GM12878 (cell line): Measurements from ENCODE around the gene DENND1B. TPM values are rescaled to one million over a fixed set of nuclear protein-coding genes. Genes with fewer than 3 reads are reported as not detected.

Experiments
- ATAC-seq: fragments of 200-7000 bp; cut with Tn5 transposase; 3 replicates; pipeline ENCODE4 v1.9.1; 2020; ENCODE audit warnings: mild to moderate bottlenecking, moderate library complexity
- BruUV-seq: library from RNA; stranded (reverse); fragments of 400-500 nt; replicated peaks from 2 replicates; lab custom pipeline; 2021; lab: Mats Ljungman, UMichigan
- CTCF ChIA-PET: fragments of 300-600 bp; sonication (Branson Sonifier 250); formaldehyde crosslinking; extraction: SDS; loops from one replicate; lab custom pipeline; 2021; ENCODE audit warnings: inconsistent platforms; lab: Yijun Ruan, JAX
- POLR2A ChIA-PET: fragments of 350-600 bp; formaldehyde crosslinking; extraction: SDS; loops from one replicate; lab custom pipeline; 2021; ENCODE audit warnings: inconsistent platforms; lab: Charles Lee
- RAD21 ChIA-PET: fragments of 300-600 bp; sonication (Branson Sonifier 250); formaldehyde crosslinking; loops from one replicate; lab custom pipeline; 2023; ENCODE audit warnings: antibody characterized with exemption; ENCODE audit not compliant: unreplicated experiment; lab: Charles Lee
- SMC1A ChIA-PET: fragments of 300-600 bp; sonication (Branson Sonifier 250); formaldehyde crosslinking; loops from one replicate; lab custom pipeline; 2023; ENCODE audit not compliant: unreplicated experiment, uncharacterized antibody; lab: Charles Lee
- DNase-seq: peaks from one replicate; pipeline ENCODE4 v3.0.0-alpha.2; 2011; ENCODE audit warnings: low read depth, low spot score
- FAIRE-seq: peaks from 3 replicates; lab custom pipeline; 2011; peaks lifted over from hg19 to GRCh38; lab: Jason Lieb, UNC
- H2AFZ ChIP-seq: 2 replicates; pipeline ENCODE4 v1.6.0; 2011; ENCODE audit warnings: low read depth, low read length, control low read depth; ENCODE audit not compliant: control insufficient read depth
- H3K27ac ChIP-seq: 2 replicates; pipeline ENCODE4 v1.5.1; 2011; ENCODE audit warnings: control low read depth; ENCODE audit not compliant: control insufficient read depth, insufficient read depth
- H3K27me3 ChIP-seq, 2 experiments: replicated peaks in 1 of 2; 2 replicates each; pipeline versions ENCODE4 v1.6.0 to v1.6.1; 2011; ENCODE audit warnings: low read length in 1 of 2; ENCODE audit not compliant: control insufficient read depth in 2 of 2, insufficient read depth in 2 of 2
- H3K36me3 ChIP-seq, 2 experiments: 2 replicates each; pipeline ENCODE4 v1.5.1; 2011; ENCODE audit warnings: low read length in 1 of 2; ENCODE audit not compliant: control insufficient read depth in 2 of 2, insufficient read depth in 2 of 2
- H3K4me1 ChIP-seq: 2 replicates; pipeline ENCODE4 v1.6.1; 2011; ENCODE audit warnings: mild to moderate bottlenecking, low read length, moderate library complexity, mixed read lengths; ENCODE audit not compliant: control insufficient read depth, insufficient read depth
- H3K4me2 ChIP-seq: 2 replicates; pipeline ENCODE4 v1.6.0; 2011; ENCODE audit warnings: control low read depth; ENCODE audit not compliant: control insufficient read depth, insufficient read depth
- H3K4me3 ChIP-seq: fragments of 200-600 bp; sonication (generic); 2 replicates; pipeline ENCODE4 v1.5.1; 2016
- H3K79me2 ChIP-seq: 2 replicates; pipeline ENCODE4 v1.6.0; 2011; ENCODE audit warnings: low read length; ENCODE audit not compliant: control insufficient read depth, insufficient read depth
- H3K9ac ChIP-seq: 2 replicates; pipeline ENCODE4 v1.8.0; 2011; ENCODE audit warnings: low read length, control low read depth, mixed read lengths; ENCODE audit not compliant: control insufficient read depth, insufficient read depth
- H3K9me3 ChIP-seq: replicated peaks from 3 replicates; pipeline ENCODE4 v1.5.1; 2011; ENCODE audit warnings: mild to moderate bottlenecking, low read length; ENCODE audit not compliant: control insufficient read depth, insufficient read depth
- H4K20me1 ChIP-seq: 2 replicates; pipeline ENCODE4 v1.6.0; 2011; ENCODE audit not compliant: control insufficient read depth, insufficient read depth
- BCL11A ChIP-seq: IDR thresholded peaks from 2 replicates; pipeline ENCODE4 v1.6.1; 2011; ENCODE audit warnings: low read depth, low read length
- BRCA1 ChIP-seq: IDR thresholded peaks from 2 replicates; pipeline ENCODE4 v1.6.1; 2011; ENCODE audit warnings: low read depth, low read length, improper control_type of control experiment
- CBX5 ChIP-seq: sonication (generic); IDR thresholded peaks from 2 replicates; pipeline ENCODE4 v1.6.1; 2016; ENCODE audit warnings: low read depth, moderate library complexity, mild to moderate bottlenecking, inconsistent platforms
- EED ChIP-seq: sonication (generic); IDR thresholded peaks from 2 replicates; pipeline ENCODE4 v1.6.1; 2016; ENCODE audit warnings: antibody characterized with exemption, low read depth
- FOXK2 ChIP-seq: fragments of 450-650 bp; IDR thresholded peaks from 2 replicates; pipeline ENCODE4 v1.6.1; 2017; ENCODE audit warnings: mild to moderate bottlenecking, moderate library complexity
- NFIC ChIP-seq: IDR thresholded peaks from 2 replicates; pipeline ENCODE4 v1.6.1; 2012; ENCODE audit warnings: low read depth, mild to moderate bottlenecking, inconsistent platforms, low read length, moderate library complexity
- RAD21 ChIP-seq: IDR thresholded peaks from 2 replicates; pipeline ENCODE4 v1.6.1; 2011; ENCODE audit warnings: mild to moderate bottlenecking, low read depth, low read length, moderate library complexity; ENCODE audit not compliant: insufficient read depth
- RB1 ChIP-seq: fragments of 450-650 bp; formaldehyde crosslinking; IDR thresholded peaks from 2 replicates; pipeline ENCODE4 v1.6.1; 2017; ENCODE audit warnings: mild to moderate bottlenecking, borderline replicate concordance
- SMARCA5 ChIP-seq: fragments of 450-650 bp; IDR thresholded peaks from 2 replicates; pipeline ENCODE4 v1.6.1; 2017; ENCODE audit warnings: mild to moderate bottlenecking
- ZNF274 ChIP-seq: IDR thresholded peaks from one replicate; pipeline ENCODE4 v1.8.0; 2011; ENCODE audit not compliant: insufficient read length, insufficient read depth
- WGBS: methylation state at CpG from one replicate; pipeline ENCODE4 v1.1.6; 2016; ENCODE audit warnings: low lambda C conversion rate; ENCODE audit not compliant: insufficient replicate concordance, insufficient coverage; ENCODE audit errors: missing lambda C conversion rate; 5-methylcytosine and 5-hydroxymethylcytosine counted together
- in situ Hi-C: fragments of 300-500 bp; cut with MboI; formaldehyde crosslinking; loops from 9 replicates; pipeline ENCODE4 v1.14.3; 2018; ENCODE audit warnings: mixed read lengths
- intact Hi-C: fragments of 100-400 bp; cut with micrococcal nuclease; formaldehyde crosslinking; loops from one replicate; pipeline ENCODE4 v1.14.2; 2022; ENCODE audit not compliant: unreplicated experiment
- polyA plus RNA-seq, 11 experiments: library from polyadenylated mRNA; depleted of rRNA in 4 of 11; unstranded in 6 of 11; stranded (reverse) in 5 of 11; fragments of >200 nt; fragmentation: Nextera tagmentation in 4 of 11; fragmentation: Illumina TruSeq in 1 of 11; extraction: Ambion mirVana in 4 of 11; extraction: Trizol in 1 of 11; gene quantifications; 1 replicate in 1 of 11; 2 replicates in 10 of 11; pipeline versions ENCODE4 v1.2.1 to v1.2.3, GENCODE V29; 2011 to 2016; ENCODE audit warnings: inconsistent platforms in 2 of 11, missing spikeins in 2 of 11, low read depth in 1 of 11
- total RNA-seq, 4 experiments: library from RNA; depleted of rRNA in 3 of 4; stranded (reverse); fragments of >200 nt in 3 of 4; fragmentation: Illumina TruSeq in 1 of 4; extraction: Trizol in 1 of 4; gene quantifications; 2 replicates each; pipeline versions ENCODE4 v1.2.1 to v1.2.3, GENCODE V29; 2013 to 2021
- TF ChIP-seq, protein P1 (sequence below): fragments of 450-650 bp; formaldehyde crosslinking; IDR thresholded peaks from 2 replicates; pipeline ENCODE4 v1.4.0; 2022; ENCODE audit warnings: mild to moderate bottlenecking, moderate library complexity
- TF ChIP-seq, protein P2 (sequence below): fragments of 450-650 bp; formaldehyde crosslinking; IDR thresholded peaks from 2 replicates; pipeline ENCODE4 v1.5.0; 2022; ENCODE audit warnings: mild to moderate bottlenecking, missing genetic modification characterization

DENND1B gene
- total and polyA plus RNA-seq, 10 of the 15 experiments (the other 5 are each of a cell fraction or from before 2014, with no cell fraction given): 1.7 to 10.7 (median 8.0) TPM

- FAIRE-seq (no peak), ATAC-seq (no peak), DNase-seq (no peak)
- no peaks in the 10 kb centered on the region for H3K9me3 ChIP-seq
- ChIA-PET SMC1A (no interaction called here), CTCF (interaction anchor here (0.7 to 1.5 kb wide), 2 partner anchors 8 to 616 kb away, joined by 3 to 4 read pairs; no protein-coding TSS in a partner anchor), POLR2A (no interaction called here), RAD21 (no interaction called here)
- no peak overlapping the region for H3K9ac ChIP-seq
- no peak overlapping the region for H3K4me2 ChIP-seq
- no peaks in the 10 kb centered on the region for H4K20me1 ChIP-seq
- no peak overlapping the region for H2AFZ ChIP-seq
- H3K27ac ChIP-seq: no peak overlapping the region
- H3K4me3 ChIP-seq: no peak overlapping the region
- TF ChIP-seq BRCA1: no peak
- no peak for TF ChIP-seq RB1
- no peak for TF ChIP-seq NFIC
- no peak for TF ChIP-seq BCL11A
- TF ChIP-seq ZNF274: no peak
- no peak for TF ChIP-seq RAD21
- no peak for TF ChIP-seq CBX5
- TF ChIP-seq EED: no peak
- TF ChIP-seq, protein P1, sequence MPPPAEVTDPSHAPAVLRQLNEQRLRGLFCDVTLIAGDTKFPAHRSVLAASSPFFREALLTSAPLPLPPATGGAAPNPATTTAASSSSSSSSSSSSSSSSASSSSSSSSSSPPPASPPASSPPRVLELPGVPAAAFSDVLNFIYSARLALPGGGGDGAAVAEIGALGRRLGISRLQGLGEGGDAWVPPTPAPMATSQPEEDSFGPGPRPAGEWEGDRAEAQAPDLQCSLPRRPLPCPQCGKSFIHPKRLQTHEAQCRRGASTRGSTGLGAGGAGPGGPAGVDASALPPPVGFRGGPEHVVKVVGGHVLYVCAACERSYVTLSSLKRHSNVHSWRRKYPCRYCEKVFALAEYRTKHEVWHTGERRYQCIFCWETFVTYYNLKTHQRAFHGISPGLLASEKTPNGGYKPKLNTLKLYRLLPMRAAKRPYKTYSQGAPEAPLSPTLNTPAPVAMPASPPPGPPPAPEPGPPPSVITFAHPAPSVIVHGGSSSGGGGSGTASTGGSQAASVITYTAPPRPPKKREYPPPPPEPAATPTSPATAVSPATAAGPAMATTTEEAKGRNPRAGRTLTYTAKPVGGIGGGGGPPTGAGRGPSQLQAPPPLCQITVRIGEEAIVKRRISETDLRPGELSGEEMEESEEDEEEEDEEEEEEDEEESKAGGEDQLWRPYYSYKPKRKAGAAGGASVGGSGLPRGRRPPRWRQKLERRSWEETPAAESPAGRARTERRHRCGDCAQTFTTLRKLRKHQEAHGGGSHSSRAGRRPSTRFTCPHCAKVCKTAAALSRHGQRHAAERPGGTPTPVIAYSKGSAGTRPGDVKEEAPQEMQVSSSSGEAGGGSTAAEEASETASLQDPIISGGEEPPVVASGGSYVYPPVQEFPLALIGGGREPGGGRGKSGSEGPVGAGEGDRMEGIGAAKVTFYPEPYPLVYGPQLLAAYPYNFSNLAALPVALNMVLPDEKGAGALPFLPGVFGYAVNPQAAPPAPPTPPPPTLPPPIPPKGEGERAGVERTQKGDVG (CRISPR knock-in tag): no peak
- no peak for TF ChIP-seq FOXK2
- TF ChIP-seq, protein P2, sequence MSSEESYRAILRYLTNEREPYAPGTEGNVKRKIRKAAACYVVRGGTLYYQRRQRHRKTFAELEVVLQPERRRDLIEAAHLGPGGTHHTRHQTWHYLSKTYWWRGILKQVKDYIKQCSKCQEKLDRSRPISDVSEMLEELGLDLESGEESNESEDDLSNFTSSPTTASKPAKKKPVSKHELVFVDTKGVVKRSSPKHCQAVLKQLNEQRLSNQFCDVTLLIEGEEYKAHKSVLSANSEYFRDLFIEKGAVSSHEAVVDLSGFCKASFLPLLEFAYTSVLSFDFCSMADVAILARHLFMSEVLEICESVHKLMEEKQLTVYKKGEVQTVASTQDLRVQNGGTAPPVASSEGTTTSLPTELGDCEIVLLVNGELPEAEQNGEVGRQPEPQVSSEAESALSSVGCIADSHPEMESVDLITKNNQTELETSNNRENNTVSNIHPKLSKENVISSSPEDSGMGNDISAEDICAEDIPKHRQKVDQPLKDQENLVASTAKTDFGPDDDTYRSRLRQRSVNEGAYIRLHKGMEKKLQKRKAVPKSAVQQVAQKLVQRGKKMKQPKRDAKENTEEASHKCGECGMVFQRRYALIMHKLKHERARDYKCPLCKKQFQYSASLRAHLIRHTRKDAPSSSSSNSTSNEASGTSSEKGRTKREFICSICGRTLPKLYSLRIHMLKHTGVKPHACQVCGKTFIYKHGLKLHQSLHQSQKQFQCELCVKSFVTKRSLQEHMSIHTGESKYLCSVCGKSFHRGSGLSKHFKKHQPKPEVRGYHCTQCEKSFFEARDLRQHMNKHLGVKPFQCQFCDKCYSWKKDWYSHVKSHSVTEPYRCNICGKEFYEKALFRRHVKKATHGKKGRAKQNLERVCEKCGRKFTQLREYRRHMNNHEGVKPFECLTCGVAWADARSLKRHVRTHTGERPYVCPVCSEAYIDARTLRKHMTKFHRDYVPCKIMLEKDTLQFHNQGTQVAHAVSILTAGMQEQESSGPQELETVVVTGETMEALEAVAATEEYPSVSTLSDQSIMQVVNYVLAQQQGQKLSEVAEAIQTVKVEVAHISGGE: no peak
- no peak for TF ChIP-seq SMARCA5
- no peaks in the 10 kb centered on the region for H3K79me2 ChIP-seq
- 58% methylated on average over 4 of the region's 4 CpGs for WGBS
- in situ Hi-C loops (no loop called here), intact Hi-C loops (no loop called here)
- BruUV-seq: no TSS peak
- no peaks in the 10 kb centered on the region; a peak in 1 of 4 replicates for H3K36me3 ChIP-seq
- H3K27me3 ChIP-seq: no peaks in the 10 kb centered on the region
- no peaks in the 10 kb centered on the region for H3K4me1 ChIP-seq
Measured at GRCh38 chr1:197510691-197511378, 264.4 kb downstream of the DENND1B start.
